ENCODE results near the gene PREPL.
"Not testable (repeated sequence)": the region's sequence is repeated elsewhere in the genome, so short reads cannot be mapped to it uniquely, and the experiment has no call there.

The PREPL gene

DNA sequence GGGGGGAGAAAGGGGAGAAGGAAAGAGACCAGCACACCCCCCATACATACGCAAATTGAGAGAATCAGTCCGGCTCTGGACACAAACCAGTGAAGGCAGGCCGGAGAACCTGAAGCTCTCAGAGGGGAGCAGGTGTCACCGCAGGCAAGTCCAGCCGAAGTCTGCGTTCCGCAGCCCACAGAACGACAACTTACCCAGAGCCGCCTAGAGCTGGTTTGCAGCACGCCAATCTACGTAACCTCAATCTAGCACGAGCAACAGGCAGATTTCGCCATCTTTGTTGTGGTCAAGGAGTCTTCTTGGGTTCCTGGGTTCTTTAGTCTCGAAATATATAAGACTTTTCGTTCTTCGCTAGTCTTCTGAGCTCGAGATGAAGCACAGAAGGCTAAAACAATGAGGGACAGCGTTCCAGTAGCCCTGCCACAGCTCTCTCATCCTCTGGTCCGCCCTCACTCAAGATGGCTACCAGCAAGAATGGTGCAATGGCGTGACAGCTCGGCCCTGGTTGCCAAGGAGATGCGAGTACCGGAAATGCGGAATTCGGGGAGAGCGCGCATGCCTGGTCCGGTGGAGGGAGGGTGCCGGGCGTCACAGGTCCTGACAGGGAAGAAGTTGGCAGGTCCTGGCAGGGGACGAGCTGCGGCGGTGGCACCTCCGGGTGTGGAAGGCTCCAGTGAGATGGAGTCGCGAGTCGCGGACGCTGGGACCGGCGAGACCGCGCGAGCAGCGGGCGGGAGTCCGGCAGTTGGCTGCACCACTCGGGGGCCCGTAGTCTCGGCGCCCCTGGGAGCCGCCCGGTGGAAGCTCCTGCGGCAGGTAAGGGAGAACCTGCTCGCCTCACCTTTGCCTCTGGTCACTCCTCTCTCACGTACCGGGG, at the start of gene PREPL, which contains the start of gene CAMKMT:
TSS of gene PREPL (minus strand) at position 165 of the 877 bp plus-strand sequence. CDS start 15,152 bp downstream, outside the sequence.
TSS of gene CAMKMT (plus strand) at position 618 of the 877 bp plus-strand sequence.
- peak within 1 kb of the TSS; percentile 97 for H3K27ac ChIP-seq
- TF ChIP-seq, protein P1, sequence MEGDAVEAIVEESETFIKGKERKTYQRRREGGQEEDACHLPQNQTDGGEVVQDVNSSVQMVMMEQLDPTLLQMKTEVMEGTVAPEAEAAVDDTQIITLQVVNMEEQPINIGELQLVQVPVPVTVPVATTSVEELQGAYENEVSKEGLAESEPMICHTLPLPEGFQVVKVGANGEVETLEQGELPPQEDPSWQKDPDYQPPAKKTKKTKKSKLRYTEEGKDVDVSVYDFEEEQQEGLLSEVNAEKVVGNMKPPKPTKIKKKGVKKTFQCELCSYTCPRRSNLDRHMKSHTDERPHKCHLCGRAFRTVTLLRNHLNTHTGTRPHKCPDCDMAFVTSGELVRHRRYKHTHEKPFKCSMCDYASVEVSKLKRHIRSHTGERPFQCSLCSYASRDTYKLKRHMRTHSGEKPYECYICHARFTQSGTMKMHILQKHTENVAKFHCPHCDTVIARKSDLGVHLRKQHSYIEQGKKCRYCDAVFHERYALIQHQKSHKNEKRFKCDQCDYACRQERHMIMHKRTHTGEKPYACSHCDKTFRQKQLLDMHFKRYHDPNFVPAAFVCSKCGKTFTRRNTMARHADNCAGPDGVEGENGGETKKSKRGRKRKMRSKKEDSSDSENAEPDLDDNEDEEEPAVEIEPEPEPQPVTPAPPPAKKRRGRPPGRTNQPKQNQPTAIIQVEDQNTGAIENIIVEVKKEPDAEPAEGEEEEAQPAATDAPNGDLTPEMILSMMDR (conservative IDR thresholded peaks at IDR 0.05), result no peak

DNA sequence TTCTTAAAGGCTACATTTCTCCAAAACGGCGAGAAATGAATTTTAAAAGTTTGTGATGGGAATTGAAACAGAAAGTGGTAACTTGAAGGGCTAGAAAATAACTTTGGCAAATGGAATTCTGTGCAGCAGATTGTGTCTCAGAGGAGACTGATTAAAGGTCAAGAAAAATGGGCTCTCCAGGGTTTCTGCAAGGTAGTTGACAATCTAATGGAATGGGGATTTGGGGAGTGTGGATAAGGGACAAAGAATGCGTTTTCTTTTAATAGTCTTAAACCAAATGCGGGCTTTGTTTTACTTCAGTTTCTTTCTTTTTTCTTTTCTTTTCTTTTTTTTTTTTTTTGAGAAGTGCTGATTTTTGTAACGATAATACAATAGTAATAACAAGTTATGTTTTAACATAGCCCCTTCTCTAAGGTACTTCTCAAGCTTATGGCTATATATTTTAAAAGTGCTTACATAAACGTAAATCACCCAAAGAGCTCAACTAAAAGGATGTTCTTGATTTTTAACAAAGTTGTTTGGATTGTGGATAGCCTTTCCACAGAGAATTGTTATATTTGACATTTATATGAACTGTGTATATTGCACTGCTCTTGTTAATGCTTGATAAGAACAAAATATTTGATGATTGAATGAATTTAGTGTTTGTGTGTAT, 37.1 kb upstream of the PREPL start:
- TF ChIP-seq, protein P1 (conservative IDR thresholded peaks at IDR 0.05), result no peak
- H3K27ac ChIP-seq, result no peak overlapping the region

DNA sequence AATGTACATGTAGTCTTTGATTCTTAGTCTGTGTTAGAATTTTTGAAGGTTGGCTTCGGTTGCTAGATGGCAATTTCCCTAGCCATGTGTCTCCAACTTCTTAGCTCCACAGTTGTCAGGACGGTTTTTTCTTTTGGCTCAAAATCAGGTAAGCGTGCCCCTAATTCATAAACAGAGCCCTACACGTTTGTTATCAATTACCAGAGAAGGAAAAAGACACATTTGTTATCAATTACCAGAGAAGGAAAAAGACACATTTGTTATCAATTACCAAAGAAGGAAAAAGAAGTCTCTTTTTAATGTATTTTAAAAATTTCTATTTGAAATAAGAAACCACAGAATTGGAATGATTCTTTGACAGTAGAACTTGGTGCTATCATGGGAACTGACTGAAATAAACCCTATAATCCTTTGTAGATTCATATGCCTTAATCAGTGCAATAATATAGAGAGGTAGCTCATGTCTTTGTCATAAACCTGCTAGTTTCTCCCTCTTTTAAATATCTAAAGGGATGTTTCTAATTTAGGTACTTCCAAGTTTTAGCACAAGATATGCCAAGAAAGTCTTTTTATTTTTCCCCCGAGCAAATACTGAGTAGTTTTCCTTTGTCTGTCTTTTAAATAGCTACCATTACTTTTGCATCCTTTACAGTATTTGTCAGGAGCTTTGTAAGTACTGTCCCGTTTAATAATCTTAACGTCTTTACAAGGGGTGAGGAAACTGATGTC, 36.3 kb upstream of the PREPL start:
- no peak overlapping the region for H3K27ac ChIP-seq
- TF ChIP-seq, protein P1 (conservative IDR thresholded peaks at IDR 0.05), result no peak

DNA sequence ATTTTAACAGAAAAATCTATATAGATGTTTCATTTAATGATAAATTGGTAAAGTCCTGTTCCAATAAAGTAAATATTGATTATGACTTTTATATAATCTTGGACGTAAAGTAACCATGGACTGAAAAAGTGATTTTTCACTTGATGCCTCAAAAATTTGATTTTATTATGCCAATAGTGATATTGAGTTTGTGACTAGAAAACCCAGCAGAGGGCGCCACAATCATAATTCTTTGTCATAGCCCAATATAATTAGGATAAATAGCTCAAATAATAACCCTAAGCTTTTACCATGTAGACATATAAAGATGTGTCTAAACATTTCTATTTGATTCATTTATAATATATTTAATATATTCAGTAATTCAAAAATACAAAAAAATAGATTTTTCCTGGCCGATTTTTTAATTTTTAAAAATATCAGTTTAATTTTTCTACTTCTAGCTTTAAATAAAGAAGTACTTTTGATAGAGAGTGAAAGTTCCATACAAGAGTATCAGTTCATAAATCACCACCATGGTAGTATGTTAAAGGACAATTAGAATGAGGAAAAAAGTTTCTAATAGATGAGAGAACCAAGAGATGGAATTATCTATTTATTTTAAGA, 31.1 kb upstream of the PREPL start:
- no peak overlapping the region for H3K27ac ChIP-seq
- TF ChIP-seq, protein P1 (conservative IDR thresholded peaks at IDR 0.05), result peak; percentile 79

DNA sequence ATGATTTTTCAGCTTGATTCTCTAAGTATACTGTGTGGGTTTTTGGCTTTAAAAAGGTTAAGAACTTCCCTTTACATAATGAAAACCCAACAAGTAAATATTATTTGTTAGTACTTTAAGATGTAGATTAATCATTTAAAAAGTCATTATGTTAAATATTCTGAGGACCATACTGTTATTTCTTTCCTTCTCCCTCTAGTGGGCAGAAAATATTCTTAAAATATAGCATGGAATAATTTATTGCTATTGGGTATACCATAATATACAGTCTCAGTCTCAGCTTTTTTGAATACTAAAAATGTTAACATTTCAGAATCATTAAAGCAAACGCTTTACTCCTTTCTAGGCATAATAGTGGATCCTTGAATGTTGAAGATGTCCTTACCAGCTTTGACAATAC, 28.6 kb upstream of the PREPL start:
- TF ChIP-seq, protein P1 (conservative IDR thresholded peaks at IDR 0.05), result peak; percentile 64

DNA sequence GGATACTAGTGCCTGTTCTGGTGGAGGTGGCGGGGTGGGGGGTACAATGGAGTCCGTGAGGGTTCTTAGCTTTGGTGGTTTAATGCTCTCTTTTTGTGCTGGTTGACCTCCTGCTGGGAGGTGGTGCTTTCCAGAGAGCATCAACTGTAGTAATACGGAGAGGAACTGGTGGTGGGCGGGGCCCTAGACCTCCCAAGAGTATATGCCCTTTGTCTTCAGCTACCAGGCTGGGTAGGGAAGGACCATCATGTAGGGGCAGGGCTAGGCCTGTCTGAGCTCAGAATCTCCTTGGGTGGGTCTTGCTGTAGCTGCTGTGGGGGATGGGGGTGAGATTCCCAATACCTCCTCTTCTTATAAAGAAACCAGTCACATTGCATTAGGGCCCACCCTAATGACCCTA, 27.6 kb upstream of the PREPL start:
- TF ChIP-seq, protein P1 (conservative IDR thresholded peaks at IDR 0.05), result no peak
- H3K27ac ChIP-seq, result no peak overlapping the region

More for the DNA sequence above, 28.6 kb upstream of the PREPL start:
- no peak overlapping the region for H3K27ac ChIP-seq

- not testable (repeated sequence) for H3K27ac ChIP-seq
These were observed 23.9 kb upstream of the PREPL start for GRCh38 chr2:44385226-44385625.

Data from VCaP (cell line).